ENCODE data around the gene ANO10. TPM values are rescaled to one million over a fixed set of nuclear protein-coding genes. Genes with fewer than 3 reads are reported as not detected.

ANO10 gene
- total RNA-seq, 1 experiment from 2014 or later = 26.6 TPM

- no peaks in the 10 kb centered on the region for H3K36me3 ChIP-seq (ENCODE audit: control insufficient read depth, insufficient read depth, low read length)
- peaks cover 4% of the 10 kb centered on the region; the same call in 1 of the 2 replicates for H3K9me3 ChIP-seq (ENCODE audit: control insufficient read depth, insufficient read depth, low read depth, low read length)
- TF ChIP-seq SIN3A (IDR thresholded peaks at IDR 0.05; ENCODE audit: borderline replicate concordance, insufficient read depth, low read depth, low read length) (no peak), TCF7L2 (IDR thresholded peaks at IDR 0.05; ENCODE audit: low read depth, low read length) (no peak), REST (IDR thresholded peaks at IDR 0.05; ENCODE audit: insufficient read depth in 1 of 2, low read depth in 2 of 2, low read length in 1 of 2) (no peak), CTCF (IDR thresholded peaks at IDR 0.05) (no peak), POLR2AphosphoS5 (IDR thresholded peaks at IDR 0.05; ENCODE audit: low read depth, low read length) (no peak)
- in situ Hi-C loops (cut with HindIII; ENCODE audit: low pct_unique_long_range_greater_than_20kb, low sequenced_read_pairs) (no loop called here), intact Hi-C loops (cut with micrococcal nuclease; ENCODE audit: unreplicated experiment) (no loop called here)
- ATAC-seq (no peak), DNase-seq (ENCODE audit: low read depth, low spot score) (no peak)
- POLR2A ChIA-PET = no interaction called here
- no peak overlapping the region for H3K4me3 ChIP-seq (ENCODE audit: low read depth in 2 of 2, low read length in 2 of 2)
- H3K27ac ChIP-seq (ENCODE audit: low read length) = no peak overlapping the region
- no TSS peak for BruUV-seq (replicated peaks)
- no peaks in the 10 kb centered on the region for H3K4me1 ChIP-seq (ENCODE audit: control insufficient read depth, insufficient read depth, low read length)
- H3K27me3 ChIP-seq (ENCODE audit: control insufficient read depth, insufficient read depth, low read length) = no peaks in the 10 kb centered on the region
- CTCF ChIA-PET = no interaction called here
Measured at GRCh38 chr3:43515208-43515917, 106.4 kb downstream of the ANO10 start.

GRCh38 chr3:43512754-43513404 lies 108.9 kb downstream of the ANO10 start:
- CTCF ChIA-PET = interaction anchor here (0.9 kb wide), 1 partner anchor 1183 kb away, joined by 3 read pairs; no protein-coding TSS in a partner anchor
- no peak for TF ChIP-seq POLR2AphosphoS5 (IDR thresholded peaks at IDR 0.05; ENCODE audit: low read depth, low read length)
- no peak for TF ChIP-seq TCF7L2 (IDR thresholded peaks at IDR 0.05; ENCODE audit: low read depth, low read length)
- no peak for TF ChIP-seq REST (IDR thresholded peaks at IDR 0.05; ENCODE audit: insufficient read depth in 1 of 2, low read depth in 2 of 2, low read length in 1 of 2)
- no peak for TF ChIP-seq CTCF (IDR thresholded peaks at IDR 0.05)
- TF ChIP-seq SIN3A (IDR thresholded peaks at IDR 0.05; ENCODE audit: borderline replicate concordance, insufficient read depth, low read depth, low read length) = no peak
- Histone ChIP-seq H3K9me3 (ENCODE audit: control insufficient read depth, insufficient read depth, low read depth, low read length) (no peaks in the 10 kb centered on the region), H3K4me1 (ENCODE audit: control insufficient read depth, insufficient read depth, low read length) (no peaks in the 10 kb centered on the region), H3K27me3 (ENCODE audit: control insufficient read depth, insufficient read depth, low read length) (no peaks in the 10 kb centered on the region), H3K36me3 (ENCODE audit: control insufficient read depth, insufficient read depth, low read length) (no peaks in the 10 kb centered on the region), H3K27ac (ENCODE audit: low read length) (no peak overlapping the region), H3K4me3 (ENCODE audit: low read depth in 2 of 2, low read length in 2 of 2) (no peak overlapping the region)
- BruUV-seq (replicated peaks) = no TSS peak
- POLR2A ChIA-PET = no interaction called here
- intact Hi-C loops (cut with micrococcal nuclease; ENCODE audit: unreplicated experiment) = no loop called here
- DNase-seq (ENCODE audit: low read depth, low spot score) = no peak
- in situ Hi-C loops (cut with HindIII; ENCODE audit: low pct_unique_long_range_greater_than_20kb, low sequenced_read_pairs) = no loop called here
- no peak for ATAC-seq

All from Panc1 (cell line).